GM23338 (cell line): ENCODE data around the gene EFCC1. TPM values are rescaled to one million over a fixed set of nuclear protein-coding genes. Genes with fewer than 3 reads are reported as not detected.

Source experiments
- ATAC-seq: fragments of 200-7000 bp; cut with Tn5 transposase; 3 replicates; pipeline ENCODE4 v1.9.1; 2020
- DNase-seq: peaks from one replicate; pipeline ENCODE4 v3.0.0-alpha.2; 2015; ENCODE audit warnings: low spot score
- H2AFZ ChIP-seq: fragments of 200-600 bp; sonication (generic); 2 replicates; pipeline ENCODE4 v1.8.0; 2016; ENCODE audit warnings: antibody characterized with exemption, mild to moderate bottlenecking, moderate library complexity
- H3F3A ChIP-seq: fragments of 200-600 bp; sonication (generic); replicated peaks from 2 replicates; pipeline ENCODE4 v1.8.0; 2017; ENCODE audit warnings: antibody characterized with exemption, mixed run types, low read depth
- H3K27ac ChIP-seq: fragments of 200-600 bp; sonication (generic); 2 replicates; pipeline ENCODE4 v1.6.1; 2016; ENCODE audit warnings: low read depth
- H3K27me3 ChIP-seq: fragments of 200-600 bp; sonication (generic); 2 replicates; pipeline ENCODE4 v1.8.0; 2016; ENCODE audit warnings: mild to moderate bottlenecking, mixed run types, moderate library complexity; ENCODE audit not compliant: insufficient read depth
- H3K36me3 ChIP-seq: fragments of 200-600 bp; sonication (generic); 2 replicates; pipeline ENCODE4 v1.8.0; 2016; ENCODE audit warnings: mild to moderate bottlenecking; ENCODE audit not compliant: insufficient read depth
- H3K4me1 ChIP-seq: fragments of 200-600 bp; sonication (generic); 2 replicates; pipeline ENCODE4 v1.8.0; 2016; ENCODE audit warnings: mild to moderate bottlenecking, moderate library complexity; ENCODE audit not compliant: insufficient read depth
- H3K4me2 ChIP-seq: fragments of 200-600 bp; sonication (generic); 2 replicates; pipeline ENCODE4 v1.7.1; 2017; ENCODE audit warnings: mixed run types
- H3K4me3 ChIP-seq: fragments of 200-600 bp; sonication (generic); 2 replicates; pipeline ENCODE4 v1.6.1; 2016; ENCODE audit warnings: mixed run types
- H3K79me2 ChIP-seq: fragments of 200-600 bp; sonication (generic); replicated peaks from 2 replicates; pipeline ENCODE4 v1.8.0; 2017; ENCODE audit warnings: mild to moderate bottlenecking; ENCODE audit not compliant: insufficient read depth
- H3K9me2 ChIP-seq: fragments of 200-600 bp; sonication (generic); 2 replicates; pipeline ENCODE4 v1.8.0; 2017; ENCODE audit not compliant: insufficient read depth
- H4K20me1 ChIP-seq: fragments of 200-600 bp; sonication (generic); replicated peaks from 2 replicates; pipeline ENCODE4 v1.8.0; 2017; ENCODE audit warnings: mild to moderate bottlenecking; ENCODE audit not compliant: insufficient read depth
- H3K27ac Mint-ChIP-seq: 2 replicates; pipeline ENCODE4 v1.8.0; 2020; ENCODE audit warnings: inconsistent platforms, mild to moderate bottlenecking, moderate library complexity, mixed read lengths
- H3K27me3 Mint-ChIP-seq: 3 replicates; pipeline ENCODE4 v1.8.0; 2022; ENCODE audit warnings: low read depth, mild to moderate bottlenecking, moderate library complexity, mixed read lengths, inconsistent platforms; ENCODE audit not compliant: insufficient read depth, poor library complexity
- H3K36me3 Mint-ChIP-seq: 3 replicates; pipeline ENCODE4 v1.8.0; 2021; ENCODE audit warnings: low read depth, mild to moderate bottlenecking, inconsistent platforms, moderate library complexity, mixed read lengths
- H3K4me1 Mint-ChIP-seq: 3 replicates; pipeline ENCODE4 v1.8.0; 2020; ENCODE audit warnings: mild to moderate bottlenecking, inconsistent platforms, mixed read lengths
- H3K4me3 Mint-ChIP-seq: 3 replicates; pipeline ENCODE4 v1.8.0; 2021; ENCODE audit warnings: moderate library complexity, mild to moderate bottlenecking, inconsistent platforms, mixed read lengths
- H3K9me3 Mint-ChIP-seq: 3 replicates; pipeline ENCODE4 v1.8.0; 2020; ENCODE audit warnings: moderate library complexity, mild to moderate bottlenecking, inconsistent platforms, mixed read lengths
- CTCF ChIP-seq, 2 experiments: fragments of 200-600 bp in 1 of 2; sonication (generic) in 1 of 2; conservative IDR thresholded peaks; 2 replicates each; pipeline versions ENCODE4 v1.5.1 to v1.6.1; 2016 to 2017; ENCODE audit warnings: antibody characterized with exemption in 2 of 2, low read depth in 2 of 2, mild to moderate bottlenecking in 2 of 2, moderate library complexity in 1 of 2
- ETS1 ChIP-seq: IDR thresholded peaks from 2 replicates; pipeline ENCODE4 v1.6.1; 2016; ENCODE audit warnings: antibody characterized with exemption
- EZH2 ChIP-seq: fragments of 200-600 bp; sonication (generic); IDR thresholded peaks from one replicate; pipeline ENCODE4 v1.8.0; 2017; ENCODE audit warnings: antibody characterized with exemption, mild to moderate bottlenecking, low read depth; ENCODE audit not compliant: unreplicated experiment
- EZH2phosphoT487 ChIP-seq: fragments of 200-600 bp; sonication (generic); IDR thresholded peaks from one replicate; pipeline ENCODE4 v1.8.1; 2018; ENCODE audit warnings: antibody characterized with exemption; ENCODE audit not compliant: unreplicated experiment
- JUNB ChIP-seq: IDR thresholded peaks from one replicate; pipeline ENCODE4 v1.6.1; 2016; ENCODE audit warnings: antibody characterized with exemption; ENCODE audit not compliant: unreplicated experiment
- REST ChIP-seq: IDR thresholded peaks from one replicate; pipeline ENCODE4 v1.6.1; 2018; ENCODE audit warnings: antibody characterized with exemption; ENCODE audit not compliant: unreplicated experiment
- STAT1 ChIP-seq: IDR thresholded peaks from one replicate; pipeline ENCODE4 v1.6.1; 2016; ENCODE audit warnings: antibody characterized with exemption; ENCODE audit not compliant: unreplicated experiment
- polyA plus RNA-seq: library from polyadenylated mRNA; unstranded; fragments of >200 nt; fragmentation: Nextera tagmentation; extraction: Ambion mirVana; gene quantifications from 2 replicates; pipeline ENCODE4 v1.2.1, GENCODE V29; 2016
- total RNA-seq: library from RNA; depleted of rRNA; stranded (reverse); fragments of >200 nt; shearing (Covaris generic); gene quantifications from 2 replicates; pipeline ENCODE4 v1.2.3, GENCODE V29; 2014

Gene EFCC1
- total and polyA plus RNA-seq, 2 experiments from 2014 or later: not detected

GRCh38 chr3:128969993-128970739 is 30.9 kb upstream of the EFCC1 start:
- peak; percentile 78 for DNase-seq
- H3K4me3 ChIP-seq: no peak overlapping the region
- Mint-ChIP-seq H3K36me3 (no peaks in the 10 kb centered on the region), H3K4me1 (peaks cover 4% of the 10 kb centered on the region; the same call in 1 of the 3 replicates), H3K27ac (no peak overlapping the region), H3K27me3 (peaks cover under 1% of the 10 kb centered on the region), H3K9me3 (no peaks in the 10 kb centered on the region; the same call in 2 of the 3 replicates), H3K4me3 (no peak overlapping the region)
- no peak overlapping the region for H3K4me2 ChIP-seq
- no peaks in the 10 kb centered on the region for H3K79me2 ChIP-seq
- peak; percentile 84 for ATAC-seq
- no peak for TF ChIP-seq EZH2phosphoT487
- peak; percentile 87 to 99 for TF ChIP-seq CTCF (conservative IDR thresholded peaks at IDR 0.05; ENCODE audit: low read depth in 2 of 2)
- H3K4me1 ChIP-seq: no peaks in the 10 kb centered on the region
- H3F3A ChIP-seq: no peaks in the 10 kb centered on the region
- H4K20me1 ChIP-seq: no peaks in the 10 kb centered on the region
- H3K36me3 ChIP-seq: no peaks in the 10 kb centered on the region
- no peaks in the 10 kb centered on the region for H3K9me2 ChIP-seq
- H3K27ac ChIP-seq: no peak overlapping the region
- H3K27me3 ChIP-seq: no peaks in the 10 kb centered on the region
- H2AFZ ChIP-seq: no peak overlapping the region

GRCh38 chr3:128970740-128971047 is 30.4 kb upstream of the EFCC1 start:
- Mint-ChIP-seq H3K27ac (no peak overlapping the region), H3K4me3 (no peak overlapping the region), H3K9me3 (no peaks in the 10 kb centered on the region; the same call in 2 of the 3 replicates), H3K27me3 (peaks cover 3% of the 10 kb centered on the region), H3K4me1 (no peaks in the 10 kb centered on the region), H3K36me3 (no peaks in the 10 kb centered on the region)
- no peaks in the 10 kb centered on the region for H3K79me2 ChIP-seq
- DNase-seq (no peak), ATAC-seq (no peak)
- no peak overlapping the region for H3K4me2 ChIP-seq
- no peaks in the 10 kb centered on the region for H3F3A ChIP-seq
- no peak overlapping the region for H3K4me3 ChIP-seq
- H3K27ac ChIP-seq: no peak overlapping the region
- H3K4me1 ChIP-seq: no peaks in the 10 kb centered on the region
- no peak overlapping the region for H2AFZ ChIP-seq
- no peaks in the 10 kb centered on the region for H4K20me1 ChIP-seq
- TF ChIP-seq ETS1: no peak
- TF ChIP-seq EZH2phosphoT487: no peak
- no peak for TF ChIP-seq EZH2
- H3K27me3 ChIP-seq: no peaks in the 10 kb centered on the region
- no peaks in the 10 kb centered on the region for H3K36me3 ChIP-seq
- H3K9me2 ChIP-seq: no peaks in the 10 kb centered on the region

GRCh38 chr3:128971421-128972100 is 29.5 kb upstream of the EFCC1 start:
- no peak overlapping the region for H2AFZ ChIP-seq
- TF ChIP-seq STAT1 (no peak), REST (no peak), JUNB (no peak)

More at GRCh38 chr3:128971421-128972100, 29.5 kb upstream of the EFCC1 start:
- H3K4me1 ChIP-seq: no peaks in the 10 kb centered on the region
- no peaks in the 10 kb centered on the region for H3K27me3 ChIP-seq
- H3K9me2 ChIP-seq: no peaks in the 10 kb centered on the region
- no peaks in the 10 kb centered on the region for H3K36me3 Mint-ChIP-seq
- H3K27ac ChIP-seq: no peak overlapping the region
- H4K20me1 ChIP-seq: no peaks in the 10 kb centered on the region
- DNase-seq: no peak
- H3K4me3 Mint-ChIP-seq: no peak overlapping the region
- H3F3A ChIP-seq: no peaks in the 10 kb centered on the region
- no peaks in the 10 kb centered on the region; the same call in 2 of the 3 replicates for H3K9me3 Mint-ChIP-seq
- no peak overlapping the region for H3K4me2 ChIP-seq
- H3K4me3 ChIP-seq: no peak overlapping the region
- H3K4me1 Mint-ChIP-seq: no peaks in the 10 kb centered on the region
- no peaks in the 10 kb centered on the region for H3K79me2 ChIP-seq
- H3K36me3 ChIP-seq: no peaks in the 10 kb centered on the region
- peaks cover 3% of the 10 kb centered on the region for H3K27me3 Mint-ChIP-seq
- ATAC-seq: no peak
- no peak overlapping the region for H3K27ac Mint-ChIP-seq
